ENCODE data around the gene RAB5B. TPM values are rescaled to one million over a fixed set of nuclear protein-coding genes. Genes with fewer than 3 reads are reported as not detected.

The RAB5B gene
- total and polyA plus RNA-seq, 9 donors: 60.4 to 217 (median 117) TPM

DNA sequence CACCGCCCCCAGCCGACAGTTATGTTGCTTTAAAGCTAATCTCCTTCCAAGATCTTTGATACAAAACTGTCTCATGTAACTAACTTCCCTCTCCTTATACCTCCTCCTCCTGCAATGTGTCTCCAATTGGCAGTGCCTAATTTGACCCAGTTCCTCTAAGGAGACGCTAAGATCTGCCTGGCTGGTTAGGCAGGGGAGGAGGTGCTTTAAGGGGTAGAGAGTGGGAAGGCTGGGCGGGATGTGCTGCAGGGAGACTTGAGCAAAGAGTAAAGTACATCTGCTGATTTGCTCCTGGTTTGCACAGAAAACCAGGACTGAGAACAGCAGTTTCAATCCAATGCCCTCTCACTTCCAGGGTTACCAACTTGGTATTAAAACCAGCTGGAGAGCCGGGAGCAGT lies 39.6 kb downstream of the RAB5B start:
- no peak for DNase-seq
- Histone ChIP-seq H3K4me3 (no peak overlapping the region), H3K36me3 (no peaks in the 10 kb centered on the region), H3K27ac (no peak overlapping the region), H3K4me1 (ENCODE audit: insufficient read depth) (no peaks in the 10 kb centered on the region), H3K27me3 (no peaks in the 10 kb centered on the region), H3K9me3 (no peaks in the 10 kb centered on the region)
- intact Hi-C loops (cut with DNase I): no loop called here
- 83 to 90% (median 85%) methylated on average over 5 of the region's 5 CpGs for WGBS, 3 donors
- TF ChIP-seq CTCF (IDR thresholded peaks at IDR 0.05) (no peak), POLR2A (IDR thresholded peaks at IDR 0.05) (no peak), EP300 (IDR thresholded peaks at IDR 0.05) (no peak)

DNA sequence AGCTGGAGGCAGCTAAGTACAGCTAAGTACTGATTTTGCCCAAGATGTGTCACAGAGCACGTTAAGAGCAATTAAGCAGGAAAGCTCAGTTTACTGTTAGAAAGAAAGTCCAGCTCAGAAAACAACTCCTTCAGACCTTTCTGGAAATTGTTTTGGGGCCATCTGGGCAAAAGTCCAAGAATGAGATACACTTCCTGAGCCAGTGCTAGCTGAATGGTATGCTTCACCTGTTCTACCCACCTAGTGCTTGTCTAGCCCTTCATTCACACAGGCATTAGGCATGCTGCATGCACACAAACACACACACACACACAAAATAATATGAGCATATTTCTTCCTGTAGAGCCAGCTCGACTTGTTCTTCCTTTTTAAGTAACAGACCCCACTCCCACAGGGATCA lies 40.3 kb downstream of the RAB5B start:
- DNase-seq: no peak
- Histone ChIP-seq H3K9me3 (no peaks in the 10 kb centered on the region), H3K36me3 (no peaks in the 10 kb centered on the region), H3K27ac (no peak overlapping the region), H3K27me3 (no peaks in the 10 kb centered on the region), H3K4me3 (no peak overlapping the region), H3K4me1 (ENCODE audit: insufficient read depth) (no peaks in the 10 kb centered on the region)
- intact Hi-C loops (cut with DNase I): no loop called here
- TF ChIP-seq EP300 (IDR thresholded peaks at IDR 0.05) (no peak), CTCF (IDR thresholded peaks at IDR 0.05) (no peak), POLR2A (IDR thresholded peaks at IDR 0.05) (no peak)
- WGBS, 3 donors: 20 to 30% (median 20%) methylated on average over 2 of the region's 2 CpGs

DNA sequence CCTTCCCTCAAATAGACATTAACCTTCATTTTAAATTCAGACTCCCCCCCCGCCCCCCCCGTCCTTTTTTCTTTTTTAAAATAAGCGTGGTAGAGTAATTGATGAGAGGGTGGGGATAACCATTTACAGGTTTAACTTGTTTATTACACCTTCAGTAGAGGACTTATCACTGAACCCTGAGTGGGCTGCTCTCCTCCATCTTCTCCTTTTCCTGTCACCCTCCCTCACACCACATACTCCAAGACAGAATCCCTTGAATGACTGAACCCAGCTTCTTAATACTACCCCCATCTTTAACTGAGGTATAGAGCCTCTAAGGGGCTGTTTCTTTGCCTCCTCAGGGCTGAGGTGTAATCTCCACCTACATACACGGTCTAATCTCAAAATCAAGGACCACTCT lies 43.3 kb downstream of the RAB5B start:
- intact Hi-C loops (cut with DNase I): no loop called here
- WGBS, 3 donors: 82 to 87% (median 85%) methylated on average over 4 of the region's 4 CpGs

GRCh38 chr12:56018356-56018755 lies 44.5 kb downstream of the RAB5B start:
- H3K4me3 ChIP-seq: no peak overlapping the region
- intact Hi-C loops (cut with DNase I): no loop called here

More for the DNA sequence above, 43.3 kb downstream of the RAB5B start:
- Histone ChIP-seq H3K27ac (no peak overlapping the region), H3K4me1 (ENCODE audit: insufficient read depth) (peaks cover 8% of the 10 kb centered on the region), H3K27me3 (no peaks in the 10 kb centered on the region), H3K36me3 (no peaks in the 10 kb centered on the region), H3K4me3 (no peak overlapping the region), H3K9me3 (no peaks in the 10 kb centered on the region)
- no peak for DNase-seq
- TF ChIP-seq CTCF (IDR thresholded peaks at IDR 0.05) (no peak), POLR2A (IDR thresholded peaks at IDR 0.05) (no peak), EP300 (IDR thresholded peaks at IDR 0.05) (no peak)

More at GRCh38 chr12:56018356-56018755, 44.5 kb downstream of the RAB5B start:
- TF ChIP-seq CTCF (IDR thresholded peaks at IDR 0.05) (no peak), POLR2A (IDR thresholded peaks at IDR 0.05) (no peak), EP300 (IDR thresholded peaks at IDR 0.05) (no peak)
- Histone ChIP-seq H3K4me1 (ENCODE audit: insufficient read depth) (peaks cover 9% of the 10 kb centered on the region), H3K27ac (no peak overlapping the region), H3K36me3 (no peaks in the 10 kb centered on the region), H3K27me3 (no peaks in the 10 kb centered on the region), H3K9me3 (no peaks in the 10 kb centered on the region)
- DNase-seq: no peak
- WGBS, 3 donors: 97 to 100% (median 98%) methylated on average over 1 of the region's 1 CpG

Measured in ovary (tissue), 9 donors.